Fibroblast of lung (primary cell): ENCODE measurements around the gene TMEM131L.

ENCODE experiments used
- EZH2 ChIP-seq: IDR thresholded peaks from 2 replicates; pipeline ENCODE4 v1.5.1; 2012; ENCODE audit warnings: low read length, control low read depth, mild to moderate bottlenecking; ENCODE audit errors: missing control alignments
- TF ChIP-seq, protein P1 (sequence below), 2 donors: IDR thresholded peaks in 1 of 2; conservative IDR thresholded peaks in 1 of 2; 1 replicate in 1 of 2; 2 replicates in 1 of 2; pipeline ENCODE4 v1.5.1; 2011 to 2012; ENCODE audit warnings: low read length in 2 of 2, control low read depth in 1 of 2, inconsistent platforms in 1 of 2, low read depth in 1 of 2, mild to moderate bottlenecking in 1 of 2

DNA sequence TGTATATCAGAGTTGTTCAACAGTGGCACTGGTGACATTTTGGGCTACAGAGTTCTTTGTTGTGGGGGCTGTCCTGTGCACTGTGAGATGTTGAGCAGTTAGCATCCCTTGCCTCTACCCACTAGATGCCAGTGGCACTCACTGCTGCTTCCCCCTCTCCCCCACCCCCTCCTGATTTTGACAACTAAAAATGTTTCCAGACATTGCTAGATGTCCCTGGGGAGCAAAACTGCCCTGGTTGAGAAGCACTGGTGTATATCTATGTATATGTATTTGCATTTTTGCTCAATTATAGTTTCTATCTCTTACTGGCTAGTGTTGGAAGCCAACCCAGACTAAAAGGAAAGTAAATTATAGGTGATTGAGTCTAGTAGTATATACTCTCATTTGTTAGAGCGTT is 2.4 kb downstream of the TMEM131L start:
- TF ChIP-seq, protein P1, sequence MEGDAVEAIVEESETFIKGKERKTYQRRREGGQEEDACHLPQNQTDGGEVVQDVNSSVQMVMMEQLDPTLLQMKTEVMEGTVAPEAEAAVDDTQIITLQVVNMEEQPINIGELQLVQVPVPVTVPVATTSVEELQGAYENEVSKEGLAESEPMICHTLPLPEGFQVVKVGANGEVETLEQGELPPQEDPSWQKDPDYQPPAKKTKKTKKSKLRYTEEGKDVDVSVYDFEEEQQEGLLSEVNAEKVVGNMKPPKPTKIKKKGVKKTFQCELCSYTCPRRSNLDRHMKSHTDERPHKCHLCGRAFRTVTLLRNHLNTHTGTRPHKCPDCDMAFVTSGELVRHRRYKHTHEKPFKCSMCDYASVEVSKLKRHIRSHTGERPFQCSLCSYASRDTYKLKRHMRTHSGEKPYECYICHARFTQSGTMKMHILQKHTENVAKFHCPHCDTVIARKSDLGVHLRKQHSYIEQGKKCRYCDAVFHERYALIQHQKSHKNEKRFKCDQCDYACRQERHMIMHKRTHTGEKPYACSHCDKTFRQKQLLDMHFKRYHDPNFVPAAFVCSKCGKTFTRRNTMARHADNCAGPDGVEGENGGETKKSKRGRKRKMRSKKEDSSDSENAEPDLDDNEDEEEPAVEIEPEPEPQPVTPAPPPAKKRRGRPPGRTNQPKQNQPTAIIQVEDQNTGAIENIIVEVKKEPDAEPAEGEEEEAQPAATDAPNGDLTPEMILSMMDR (conservative IDR thresholded peaks at IDR 0.05 in 1 of 2, IDR thresholded peaks at IDR 0.05 in 1 of 2; ENCODE audit: low read depth in 1 of 2, low read length in 2 of 2) = no peak
- TF ChIP-seq EZH2 = no peak
